Endothelial cell of umbilical vein (primary cell): ENCODE data around the gene KRTAP2-3.

Experiments
- CTCF ChIP-seq, 2 donors: IDR thresholded peaks; 1 replicate in 1 of 2; 2 replicates in 1 of 2; pipeline ENCODE4 v1.5.1; 2011; ENCODE audit warnings: low read length in 2 of 2, mild to moderate bottlenecking in 2 of 2, moderate library complexity in 2 of 2, control low read depth in 1 of 2, inconsistent platforms in 1 of 2, low read depth in 1 of 2; ENCODE audit not compliant: insufficient read depth in 1 of 2; ENCODE audit errors: extremely low read depth in 1 of 2
- EZH2 ChIP-seq: IDR thresholded peaks from 2 replicates; pipeline ENCODE4 v1.6.1; 2012; ENCODE audit warnings: borderline replicate concordance, low read depth, mild to moderate bottlenecking, moderate library complexity, low read length, inconsistent platforms; ENCODE audit not compliant: severe bottlenecking
- FOS ChIP-seq: IDR thresholded peaks from 2 replicates; pipeline ENCODE4 v1.6.1; 2011; ENCODE audit warnings: mild to moderate bottlenecking, low read length, moderate library complexity, borderline replicate concordance; ENCODE audit not compliant: insufficient read depth
- POLR2A ChIP-seq: IDR thresholded peaks from 2 replicates; pipeline ENCODE4 v1.6.1; 2012; ENCODE audit warnings: low read depth, mild to moderate bottlenecking, control low read depth, low read length
- POLR2AphosphoS5 ChIP-seq: IDR thresholded peaks from 2 replicates; pipeline ENCODE4 v1.6.1; 2012; ENCODE audit warnings: low read depth, mild to moderate bottlenecking, control low read depth, low read length, moderate library complexity; ENCODE audit not compliant: insufficient read depth

- TF ChIP-seq CTCF (IDR thresholded peaks at IDR 0.05; ENCODE audit: extremely low read depth in 1 of 2, insufficient read depth in 1 of 2, low read depth in 1 of 2, low read length in 2 of 2), result no peak
- no peak for TF ChIP-seq POLR2A
- TF ChIP-seq POLR2AphosphoS5, result no peak
- no peak for TF ChIP-seq EZH2
- TF ChIP-seq FOS, result no peak
These were observed 50.0 kb downstream of the KRTAP2-3 start for GRCh38 chr17:41009936-41010335.
